Measurements from ENCODE around the gene CIDEC.
"Not testable (repeated sequence)": the region's sequence is repeated elsewhere in the genome, so short reads cannot be mapped to it uniquely, and the experiment has no call there.

CIDEC gene

GRCh38 chr3:9901967-9902366 lies 21.9 kb upstream of the CIDEC start:
- peak; percentile 28 for DNase-seq

GRCh38 chr3:9900965-9901415 lies 20.9 kb upstream of the CIDEC start:
- DNase-seq = not testable (repeated sequence)

GRCh38 chr3:9899289-9899791 lies 19.3 kb upstream of the CIDEC start:
- DNase-seq = no peak

GRCh38 chr3:9898467-9899241 lies 18.6 kb upstream of the CIDEC start:
- no peak for DNase-seq

- DNase-seq = no peak
Observed at GRCh38 chr3:9897408-9898372, 17.6 kb upstream of the CIDEC start.

- not testable (repeated sequence) for DNase-seq
Observed at GRCh38 chr3:9896755-9897407, 16.8 kb upstream of the CIDEC start.

GRCh38 chr3:9895715-9896114 lies 15.7 kb upstream of the CIDEC start:
- not testable (repeated sequence) for DNase-seq

DNA sequence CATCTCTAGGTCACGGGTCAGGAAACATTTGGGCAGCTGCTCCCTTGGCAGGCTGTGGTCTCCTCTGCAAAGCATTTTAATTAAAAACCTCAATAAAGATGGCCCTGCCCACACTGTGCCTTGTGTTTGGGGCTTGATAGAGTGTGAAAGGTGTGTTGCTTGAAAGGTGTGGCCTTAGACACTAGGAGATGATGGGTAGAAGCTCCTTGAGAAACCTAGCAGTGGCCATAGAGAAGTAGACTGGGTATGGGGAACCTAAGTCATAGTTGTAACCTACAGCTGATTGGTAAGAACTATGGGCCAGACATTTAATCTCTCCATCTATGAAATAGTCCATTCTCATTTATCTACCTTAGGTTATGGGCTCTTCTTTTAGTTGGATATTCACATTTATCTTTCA lies 13.7 kb upstream of the CIDEC start:
- DNase-seq = no peak

DNA sequence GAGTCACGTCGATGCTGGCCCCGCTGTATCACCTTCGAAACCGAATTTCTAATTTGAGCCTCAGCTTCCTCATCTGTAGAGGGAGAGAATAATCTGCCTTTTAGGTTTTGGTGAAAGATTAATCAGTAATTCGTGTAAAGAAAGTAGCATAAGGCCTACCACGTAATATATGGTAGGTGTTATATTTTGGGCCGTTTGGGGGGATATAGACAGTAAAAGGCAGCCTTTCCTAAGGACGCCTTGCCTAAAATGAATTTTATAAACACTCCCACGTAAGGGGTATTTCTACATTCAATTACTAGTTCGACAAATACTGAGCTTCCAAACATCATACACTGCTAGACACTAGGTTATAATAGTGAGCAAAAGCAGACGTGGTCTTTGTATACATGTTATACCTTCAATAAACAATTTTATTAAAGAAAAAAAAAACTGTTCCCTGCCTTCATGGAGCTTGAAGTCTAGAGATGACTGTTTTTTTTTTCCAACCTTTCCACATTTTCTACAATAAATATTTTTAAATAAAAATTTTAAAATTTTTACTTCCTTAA lies 11.1 kb upstream of the CIDEC start:
- no peak for DNase-seq

- DNase-seq = peak; percentile 88
Observed at GRCh38 chr3:9890249-9891071, 10.4 kb upstream of the CIDEC start, which contains the start of gene JAGN1. Gene JAGN1, plus strand, starts transcription at chr3:9890610. Its CDS starts 113 bp downstream, at chr3:9890723.

- DNase-seq = no peak
Observed at GRCh38 chr3:9889405-9889804, 9.4 kb upstream of the CIDEC start.

DNA sequence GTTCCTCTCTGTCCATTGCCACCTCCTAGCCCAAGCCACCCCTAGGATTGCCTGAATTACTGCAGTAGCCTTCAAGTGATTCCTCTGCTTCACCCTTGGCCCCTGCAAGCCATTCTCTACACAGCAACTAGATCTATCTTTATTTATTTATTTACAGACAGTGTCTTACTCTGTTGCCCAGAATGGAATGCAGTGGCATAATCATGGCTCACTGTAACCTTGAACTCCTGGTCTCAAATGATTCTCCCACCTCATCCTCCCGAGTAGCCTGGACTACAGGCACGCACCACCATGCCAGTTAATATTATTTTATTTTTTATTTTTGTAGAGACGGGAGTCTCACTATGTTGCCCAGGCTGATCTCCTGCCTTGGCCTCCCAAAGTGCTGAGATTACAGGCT lies 8.5 kb upstream of the CIDEC start:
- no peak for DNase-seq

- DNase-seq = no peak
Observed at GRCh38 chr3:9887480-9887879, 7.4 kb upstream of the CIDEC start.

- no peak for DNase-seq
Observed at GRCh38 chr3:9886328-9886727, 6.3 kb upstream of the CIDEC start.

DNA sequence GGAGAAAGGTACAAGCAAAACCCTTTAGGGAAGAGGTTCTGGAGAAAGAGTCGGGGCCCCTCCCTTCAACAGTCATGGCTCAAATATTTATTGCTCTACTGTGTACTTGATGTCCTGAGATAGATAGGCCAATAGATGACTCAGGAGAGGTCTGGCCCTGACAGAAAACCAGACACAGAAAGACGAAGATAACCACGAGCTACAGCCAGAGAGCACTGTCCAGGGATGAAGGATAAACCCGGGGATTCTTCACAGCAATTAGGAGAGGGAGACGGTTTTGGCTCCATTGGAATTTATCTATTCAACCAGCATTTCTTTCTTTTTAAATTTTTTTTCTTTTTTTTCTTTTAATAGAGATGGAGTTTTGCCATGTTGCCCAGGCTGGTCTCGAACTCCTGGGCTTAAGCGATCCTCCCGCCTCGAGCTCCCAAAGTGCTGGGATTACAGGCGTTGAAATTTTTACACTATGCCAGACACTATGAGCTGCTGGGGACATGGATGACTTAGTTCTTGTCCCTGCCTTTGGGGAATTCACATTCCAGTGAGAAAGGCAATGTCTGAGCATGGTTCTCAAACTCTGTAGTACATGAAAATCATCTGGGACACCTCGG lies 4.6 kb upstream of the CIDEC start:
- no peak for DNase-seq

DNA sequence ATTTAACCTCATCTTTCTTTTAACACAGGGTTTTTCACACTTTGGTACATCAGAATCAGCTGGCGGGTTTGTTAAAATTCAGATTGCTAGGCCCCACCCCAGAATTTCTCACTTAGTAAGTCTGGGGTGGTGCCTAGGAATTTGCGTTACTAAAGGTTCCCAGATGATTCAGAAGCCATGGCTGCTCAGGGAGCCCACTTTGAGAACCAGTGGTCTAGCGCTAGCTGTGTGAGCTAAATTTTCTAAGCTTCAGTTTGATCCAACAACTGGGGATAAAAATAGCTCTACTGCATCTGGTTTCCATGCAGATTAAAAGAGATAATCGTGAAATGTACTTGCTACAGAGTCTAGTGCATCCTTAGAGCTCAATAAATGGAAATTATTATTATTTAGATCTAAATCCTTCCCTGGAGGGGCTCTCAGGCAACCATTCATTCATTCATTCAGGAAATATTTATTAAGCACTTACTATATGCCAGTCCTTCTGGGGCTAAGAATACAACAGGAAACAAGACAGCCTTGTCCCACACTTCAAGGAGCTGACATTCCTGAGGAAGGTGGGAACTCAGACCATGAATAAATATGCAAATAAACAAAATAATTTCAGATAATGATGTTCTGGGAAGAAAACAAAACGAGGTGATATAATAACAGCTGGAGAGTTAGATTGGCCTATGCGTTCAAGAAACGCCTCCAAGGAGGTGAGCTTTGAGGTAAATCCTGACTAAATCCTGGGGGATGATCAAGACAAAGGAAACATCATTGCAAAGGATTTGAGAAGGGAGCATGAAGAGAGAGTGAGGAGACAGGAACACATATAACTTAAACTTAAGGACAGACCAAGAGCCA lies 3.9 kb upstream of the CIDEC start:
- DNase-seq = no peak

DNA sequence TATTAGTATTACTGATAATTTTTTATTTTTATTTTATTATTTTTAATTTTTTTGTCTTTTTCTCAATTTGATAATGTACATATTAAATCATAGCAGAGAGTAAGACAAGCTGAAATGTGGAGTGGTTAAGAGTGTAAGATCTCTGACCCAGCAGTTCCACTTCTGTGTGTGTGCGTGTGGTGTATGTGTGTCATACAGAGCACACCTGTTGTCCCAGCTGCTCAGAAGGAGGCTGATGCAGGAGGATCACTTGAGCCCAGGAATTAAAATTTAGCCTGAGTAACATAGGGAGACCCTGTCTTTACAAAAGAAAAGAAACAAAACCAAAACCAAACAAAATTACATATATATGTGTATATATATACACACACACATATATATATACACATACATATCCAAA lies 1.4 kb upstream of the CIDEC start:
- DNase-seq = no peak

- DNase-seq = no peak
Observed at GRCh38 chr3:9878700-9879099, 1.4 kb downstream of the CIDEC start.

DNA sequence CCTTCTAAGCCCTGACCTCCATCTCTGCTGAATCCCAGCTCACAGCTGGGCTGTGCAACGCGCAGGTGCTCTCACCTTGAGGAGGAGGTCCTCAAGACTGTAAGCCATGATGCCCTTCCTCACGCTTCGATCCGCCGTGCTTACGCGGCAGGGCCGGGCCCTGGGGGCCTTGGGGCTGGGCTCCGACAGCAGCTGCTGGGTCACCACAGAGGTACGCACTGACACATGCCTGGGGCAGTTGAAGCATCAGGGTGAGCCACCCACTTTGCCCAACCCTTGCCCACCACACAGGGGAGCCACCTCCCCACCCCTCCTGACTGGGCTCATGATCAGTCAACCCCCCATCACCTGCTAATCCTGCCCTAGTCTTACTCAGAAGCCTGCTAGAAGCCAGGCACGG lies 3.1 kb downstream of the CIDEC start:
- DNase-seq = no peak

DNA sequence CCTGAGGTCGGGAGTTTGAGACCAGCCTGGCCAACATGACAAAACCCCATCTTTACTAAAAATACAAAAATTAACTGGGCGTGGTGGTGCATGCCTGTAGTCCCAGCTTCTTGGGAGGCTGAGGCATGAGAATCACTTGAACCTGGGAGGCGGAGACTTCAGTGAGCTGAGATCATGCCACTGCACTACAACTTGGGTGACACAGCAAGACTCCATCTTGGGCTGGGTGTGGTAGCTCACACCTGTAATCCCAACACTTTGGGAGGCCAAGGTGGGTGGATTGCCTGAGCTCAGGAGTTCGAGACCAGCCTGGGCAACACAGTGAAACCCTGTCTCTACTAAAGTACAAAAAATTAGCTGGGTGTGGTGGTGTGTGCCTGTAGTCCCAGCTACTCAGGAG lies 3.8 kb downstream of the CIDEC start:
- DNase-seq = not testable (repeated sequence)
